ENCODE data around the gene PARP2.
"Not testable (repeated sequence)": the region's sequence is repeated elsewhere in the genome, so short reads cannot be mapped to it uniquely, and the experiment has no call there.

PARP2 gene

DNA sequence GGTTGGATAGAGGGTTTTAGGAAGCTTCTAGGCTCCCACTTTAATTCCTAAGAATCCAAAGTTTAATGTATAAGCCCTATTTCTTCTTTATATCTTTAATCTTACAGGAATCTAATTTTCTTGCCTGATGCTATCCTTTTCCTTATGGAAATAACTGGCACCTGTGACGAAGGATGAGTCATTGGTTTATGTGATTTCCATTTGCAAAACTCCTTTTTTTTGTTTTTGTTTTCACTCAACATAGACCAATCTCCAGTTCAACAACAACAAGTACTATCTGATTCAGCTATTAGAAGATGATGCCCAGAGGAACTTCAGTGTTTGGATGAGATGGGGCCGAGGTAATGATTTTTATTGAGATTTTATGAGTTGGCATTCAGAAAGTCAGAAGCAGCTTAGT lies 6.8 kb downstream of the PARP2 start:
- no peak for DNase-seq

DNA sequence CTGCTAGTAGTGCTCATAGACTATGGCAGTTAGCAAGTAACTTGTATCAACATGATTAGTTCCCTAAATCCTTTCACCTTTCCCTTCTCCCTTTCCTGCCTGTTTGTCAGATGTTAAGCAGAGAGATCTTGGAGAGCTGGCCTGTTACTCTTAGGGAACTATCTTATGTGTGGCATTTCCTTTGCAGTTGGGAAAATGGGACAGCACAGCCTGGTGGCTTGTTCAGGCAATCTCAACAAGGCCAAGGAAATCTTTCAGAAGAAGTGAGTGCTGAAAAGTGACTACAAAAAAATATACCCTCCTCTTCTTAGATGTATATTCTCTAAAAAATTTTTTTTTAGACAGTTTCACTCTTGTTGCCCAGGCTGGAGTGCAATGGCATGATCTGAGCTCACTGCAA lies 7.4 kb downstream of the PARP2 start:
- no peak for DNase-seq

- DNase-seq: no peak
These were observed 13.0 kb downstream of the PARP2 start for GRCh38 chr14:20356422-20356821.

GRCh38 chr14:20358474-20358873 lies 15.0 kb downstream of the PARP2 start:
- DNase-seq: not testable (repeated sequence)

- DNase-seq: no peak
These were observed 22.5 kb downstream of the PARP2 start for GRCh38 chr14:20365928-20366327.

DNA sequence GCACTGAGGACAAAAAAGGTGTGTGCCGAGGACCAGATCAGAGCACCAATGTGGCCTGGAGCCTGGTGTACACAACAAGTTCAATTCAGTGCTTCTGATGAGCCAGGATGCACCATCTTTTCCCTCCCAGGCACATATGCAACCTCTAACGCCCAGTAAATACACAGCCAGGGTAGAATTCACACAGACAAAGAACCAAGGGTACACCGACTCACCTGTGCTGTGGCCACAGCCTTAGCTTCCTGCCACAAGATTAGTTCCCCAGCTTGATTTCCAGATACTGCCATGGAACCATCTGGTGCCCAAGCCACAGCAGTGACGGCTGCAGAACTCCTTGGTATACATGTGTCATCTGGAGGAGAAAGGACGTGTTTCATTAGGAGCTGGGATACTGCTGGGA lies 29.4 kb downstream of the PARP2 start:
- no peak for DNase-seq

GRCh38 chr14:20375471-20375870 lies 32.0 kb downstream of the PARP2 start:
- no peak for DNase-seq

DNA sequence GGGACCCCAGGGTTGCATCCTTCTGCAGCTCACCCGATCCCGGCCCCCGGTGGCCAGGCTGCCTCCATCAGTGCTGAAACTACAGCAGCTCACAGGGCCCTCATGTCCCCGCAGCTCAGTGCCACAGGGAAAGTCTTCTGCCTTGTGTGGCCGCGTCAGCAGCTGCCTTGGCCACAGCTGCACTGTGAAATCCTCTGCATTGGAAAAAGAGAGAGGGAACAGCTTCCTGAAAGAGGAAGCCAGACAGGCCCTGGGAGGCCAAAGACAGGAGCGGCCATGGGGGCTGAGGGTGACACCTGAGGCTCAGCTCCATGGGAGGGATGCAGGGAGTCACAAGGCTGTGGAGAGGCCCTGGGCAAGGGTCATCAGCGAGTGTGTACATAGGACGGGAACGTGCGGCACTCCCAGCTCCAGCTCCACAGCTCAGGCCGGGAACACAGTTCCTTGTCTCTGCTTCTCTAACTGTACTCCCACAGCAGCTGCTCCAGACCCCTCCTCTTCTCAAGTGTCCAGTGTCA lies 32.7 kb downstream of the PARP2 start:
- DNase-seq: no peak

GRCh38 chr14:20377171-20377570 lies 33.7 kb downstream of the PARP2 start:
- no peak for DNase-seq

DNA sequence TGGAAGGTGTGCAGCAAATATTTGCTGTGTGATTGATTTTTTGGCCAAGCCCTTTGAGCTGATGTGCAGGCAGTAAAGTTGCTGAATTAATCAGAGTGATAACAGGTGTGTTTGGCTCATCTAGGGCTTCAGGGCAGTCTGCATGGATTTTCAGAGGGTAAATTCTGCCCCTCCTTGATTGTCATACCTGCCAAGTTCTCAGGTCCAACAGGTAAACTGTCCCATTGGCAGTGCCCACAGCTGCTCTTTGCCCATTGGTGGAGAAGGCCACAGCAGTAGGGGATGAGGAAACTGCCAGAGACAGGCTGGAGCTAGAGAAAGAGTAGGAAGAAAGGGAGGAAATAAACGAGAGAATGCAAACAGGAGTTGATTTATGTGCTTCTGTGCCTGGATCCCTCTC lies 36.3 kb downstream of the PARP2 start:
- no peak for DNase-seq

DNA sequence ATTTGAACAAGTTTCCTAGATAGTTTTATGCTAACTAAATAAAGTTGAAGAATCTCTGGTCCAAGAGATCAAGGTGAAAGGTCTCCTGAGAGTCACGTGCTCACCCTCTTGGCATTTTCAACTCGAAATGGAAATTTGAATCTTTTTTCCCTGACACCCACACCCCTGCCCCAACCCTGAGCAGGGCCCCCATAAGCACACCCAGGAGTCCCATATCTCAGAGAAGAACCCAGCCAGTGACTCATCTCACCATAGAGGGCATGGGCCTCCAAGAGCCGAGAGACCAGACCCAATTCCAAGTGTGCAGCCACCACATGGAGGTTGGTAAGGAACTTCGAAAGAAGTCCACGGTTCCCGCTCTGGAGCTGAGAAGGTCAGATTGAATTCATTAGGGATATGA lies 37.2 kb downstream of the PARP2 start:
- DNase-seq: no peak

DNA sequence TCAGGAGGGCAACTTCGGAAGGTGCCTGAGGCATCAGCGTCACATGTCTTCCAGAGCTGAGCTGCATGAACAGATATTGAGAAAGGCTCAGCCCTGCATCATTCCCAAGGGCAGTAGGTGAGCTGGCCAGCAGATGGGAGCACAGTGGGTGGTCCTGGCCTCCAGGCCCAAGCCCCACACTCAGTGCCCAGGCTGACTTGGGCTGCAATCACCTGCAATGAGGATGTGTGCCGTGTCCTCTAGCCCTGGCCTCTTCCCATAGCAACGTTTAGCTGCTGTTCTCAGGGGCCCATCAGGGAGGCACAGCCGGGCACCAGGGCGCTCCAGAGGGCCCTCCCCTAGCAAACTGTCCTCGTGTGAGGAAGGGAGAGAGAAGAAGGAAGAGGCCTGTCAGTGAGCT lies 37.9 kb downstream of the PARP2 start:
- DNase-seq: no peak

GRCh38 chr14:20382526-20382925 lies 39.1 kb downstream of the PARP2 start:
- DNase-seq: no peak

DNA sequence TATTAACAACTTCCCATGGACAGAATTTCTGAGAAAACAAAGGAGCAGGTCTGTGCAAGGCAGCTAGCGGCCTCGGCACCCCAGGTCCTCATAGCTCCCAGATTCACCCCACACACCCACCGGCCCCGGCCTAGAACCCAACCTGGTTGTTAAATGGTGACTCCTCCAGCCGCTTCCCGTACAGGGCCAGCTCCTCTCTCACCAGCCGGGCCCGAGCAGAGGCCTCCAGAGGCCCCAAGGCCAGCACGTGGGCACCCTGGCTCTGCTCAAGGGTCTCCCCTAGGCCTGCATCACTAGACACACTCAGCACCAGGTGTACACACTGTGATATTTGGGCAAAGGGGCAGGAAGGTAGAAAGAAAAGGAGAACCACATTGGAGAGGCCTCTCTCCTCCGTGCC lies 39.6 kb downstream of the PARP2 start:
- no peak for DNase-seq

DNA sequence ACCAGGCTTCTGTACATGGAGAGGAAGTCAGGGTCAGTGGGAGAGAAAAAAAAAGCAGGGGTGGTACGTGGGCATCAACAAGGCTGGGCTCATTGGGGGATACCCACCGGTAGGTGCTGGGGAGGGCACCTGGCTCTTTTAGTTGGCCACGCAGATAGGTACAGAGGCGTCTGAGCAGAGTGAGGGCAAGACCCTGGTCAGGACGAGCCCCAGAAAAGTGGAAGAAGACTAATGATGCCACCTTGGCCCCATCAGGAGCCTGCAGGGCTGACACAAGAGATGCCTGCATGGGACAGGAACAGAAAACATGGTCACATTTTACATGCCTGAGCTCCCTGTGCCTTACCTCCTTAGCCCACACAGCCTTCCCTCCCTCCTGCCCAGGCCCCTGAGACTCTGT lies 40.2 kb downstream of the PARP2 start:
- no peak for DNase-seq

GRCh38 chr14:20384321-20384720 lies 40.9 kb downstream of the PARP2 start:
- no peak for DNase-seq

DNA sequence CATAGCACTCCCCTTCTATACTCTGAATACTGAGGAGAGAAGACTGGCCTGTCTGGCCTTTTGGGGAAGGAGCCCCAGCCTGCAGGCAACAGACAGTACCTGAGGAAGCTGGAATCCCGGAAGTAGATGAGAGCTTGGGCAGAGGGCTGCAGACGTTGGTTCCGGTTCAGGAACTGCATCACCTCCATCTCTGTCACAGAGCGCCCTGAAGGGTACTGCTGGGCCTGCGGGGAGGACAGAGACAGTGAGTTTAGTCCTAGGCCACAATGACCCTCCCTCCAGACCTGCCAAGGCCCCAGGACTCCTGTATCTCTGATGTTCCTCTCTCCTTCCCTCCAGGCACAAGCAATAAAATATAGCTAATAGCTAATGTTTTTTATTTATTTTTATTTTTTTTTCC lies 41.5 kb downstream of the PARP2 start:
- DNase-seq: no peak

- no peak for DNase-seq
These were observed 42.9 kb downstream of the PARP2 start for GRCh38 chr14:20386276-20386855.

- no peak for DNase-seq
These were observed 44.1 kb downstream of the PARP2 start for GRCh38 chr14:20387576-20387975.

DNA sequence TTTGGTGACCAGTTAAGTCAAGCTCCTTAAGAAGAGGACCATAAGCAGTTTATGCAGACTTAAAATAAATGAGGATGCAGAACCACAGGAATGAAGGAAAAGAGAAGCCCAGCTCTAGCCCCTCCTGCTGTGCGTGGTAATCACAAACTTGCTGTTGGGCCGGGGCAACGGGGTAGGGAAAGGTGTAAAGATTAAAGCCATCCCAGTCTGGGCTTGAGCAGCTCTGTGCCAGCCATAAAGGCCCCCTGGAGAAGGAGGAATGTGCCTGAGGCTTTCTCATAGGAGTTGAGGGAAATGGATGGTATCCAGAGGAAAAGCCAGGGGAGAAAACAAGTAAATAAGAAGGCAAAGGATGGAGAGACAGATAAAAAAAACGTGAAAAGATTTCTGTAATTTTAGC lies 44.7 kb downstream of the PARP2 start:
- DNase-seq: no peak

DNA sequence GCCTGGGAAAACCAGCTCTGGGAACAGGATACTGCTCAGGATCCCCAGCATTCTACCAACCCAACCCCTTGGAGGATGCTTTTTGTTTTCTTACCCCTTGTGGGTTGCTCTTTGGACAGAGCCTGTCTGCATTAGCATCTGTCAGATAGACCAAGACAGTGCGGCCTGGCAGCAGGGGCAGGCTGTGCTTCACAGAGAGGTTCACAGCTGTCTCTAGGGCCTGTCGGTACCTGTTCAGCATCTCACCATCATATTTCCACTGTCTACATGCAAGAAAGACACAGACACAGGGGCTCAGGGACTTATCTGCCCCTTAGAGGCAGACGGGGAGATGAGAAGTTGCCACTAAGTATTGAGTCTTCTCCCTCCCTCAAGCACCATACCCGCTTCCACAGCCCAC lies 48.1 kb downstream of the PARP2 start:
- DNase-seq: no peak

DNA sequence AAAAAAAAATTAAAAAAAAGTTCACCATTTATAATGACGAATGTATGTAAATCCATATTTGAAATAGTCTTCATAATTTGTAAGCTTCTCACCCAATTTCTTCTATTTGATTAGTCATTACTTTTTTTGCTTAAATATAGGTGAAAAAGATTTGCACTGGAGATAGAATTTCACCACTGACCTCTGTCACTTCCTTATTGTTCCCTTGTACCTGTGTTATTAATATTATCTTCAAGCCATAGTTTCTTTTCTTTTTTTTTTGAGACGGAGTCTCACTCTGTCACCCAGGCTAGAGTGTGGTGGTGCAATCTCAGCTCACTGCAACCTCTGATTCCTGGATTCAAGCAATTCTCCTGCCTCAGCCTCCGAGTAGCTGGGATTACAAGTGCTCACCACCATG lies 54.1 kb downstream of the PARP2 start:
- DNase-seq: no peak

DNA sequence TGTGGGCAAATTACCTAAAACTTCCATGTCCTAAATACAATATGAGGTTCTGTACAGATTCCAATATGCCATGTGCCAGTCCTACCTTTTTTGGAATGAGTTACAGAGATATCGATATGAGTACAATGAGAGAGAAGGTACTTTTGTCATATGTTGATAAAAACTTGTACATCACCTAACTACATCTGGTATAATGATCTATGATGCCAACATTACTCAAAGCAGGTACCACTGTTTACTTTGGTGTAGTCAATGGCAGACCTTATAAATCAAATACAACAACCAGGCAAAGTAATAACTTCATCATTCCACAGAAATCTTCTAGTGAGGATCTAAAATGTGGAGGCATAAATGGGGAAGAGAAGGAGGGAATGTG lies 57.1 kb downstream of the PARP2 start:
- DNase-seq: no peak

DNA sequence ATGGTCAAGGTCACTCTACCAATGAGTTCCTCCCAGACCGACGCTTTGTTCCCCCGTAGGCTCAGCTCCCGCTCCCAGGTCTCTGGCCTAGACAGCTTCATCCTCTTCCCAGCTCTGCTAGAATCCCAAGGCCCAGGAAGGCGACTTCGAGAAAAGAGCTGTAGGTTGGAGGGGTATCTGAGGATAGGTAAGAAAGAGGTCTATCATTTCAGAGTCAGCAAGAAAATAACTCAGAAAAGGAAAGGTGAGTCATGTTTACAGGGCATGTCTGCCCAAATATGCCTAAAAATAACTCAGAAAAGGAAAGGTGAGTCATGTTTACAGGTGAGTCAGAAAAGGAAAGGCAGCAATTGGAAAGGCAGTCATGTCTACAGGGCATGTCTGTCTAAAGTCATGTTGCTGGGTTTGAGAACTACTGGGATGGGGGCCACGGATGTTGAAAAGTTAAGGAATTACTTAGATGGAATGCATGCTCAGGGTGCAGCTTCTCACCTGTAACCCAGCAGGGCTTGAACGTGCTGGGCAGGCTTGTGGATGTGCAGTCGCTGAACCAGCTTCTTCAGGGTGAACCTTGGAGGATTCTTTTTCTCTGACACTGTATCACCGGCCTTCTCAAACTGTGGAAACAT lies 57.6 kb downstream of the PARP2 start:
- no peak for DNase-seq

DNA sequence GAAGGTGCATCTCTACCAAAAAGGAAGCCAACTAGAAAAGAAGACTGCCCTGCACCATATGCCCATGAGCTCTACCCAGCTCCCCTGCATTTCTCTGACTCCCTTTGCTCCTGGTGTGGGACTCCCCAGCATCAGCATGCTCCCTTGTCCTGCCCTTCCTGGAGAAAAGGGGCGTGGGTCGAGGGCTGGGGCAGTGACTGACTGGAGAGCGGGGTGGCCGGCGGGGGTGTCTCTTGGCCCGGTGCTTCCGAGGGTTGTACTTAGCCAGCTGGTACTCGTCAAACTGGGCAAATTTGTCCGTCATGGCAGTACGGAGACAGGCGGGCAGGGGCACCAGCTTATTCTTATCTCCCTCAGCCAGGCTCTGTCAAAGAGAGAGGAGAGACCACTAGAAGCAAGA lies 60.1 kb downstream of the PARP2 start:
- DNase-seq: no peak

Measured in NCI-H2029 (cell line).